ENCODE data around the gene ADORA2A.

- no peak for TF ChIP-seq CTCF (IDR thresholded peaks at IDR 0.05)
- TF ChIP-seq POLR2A (IDR thresholded peaks at IDR 0.05), result no peak
Observed at GRCh38 chr22:24410110-24410856, 17.1 kb upstream of the ADORA2A start.

Data from lower leg skin (tissue), 3 donors.